Measurements from ENCODE around the gene MGMT.

DNA sequence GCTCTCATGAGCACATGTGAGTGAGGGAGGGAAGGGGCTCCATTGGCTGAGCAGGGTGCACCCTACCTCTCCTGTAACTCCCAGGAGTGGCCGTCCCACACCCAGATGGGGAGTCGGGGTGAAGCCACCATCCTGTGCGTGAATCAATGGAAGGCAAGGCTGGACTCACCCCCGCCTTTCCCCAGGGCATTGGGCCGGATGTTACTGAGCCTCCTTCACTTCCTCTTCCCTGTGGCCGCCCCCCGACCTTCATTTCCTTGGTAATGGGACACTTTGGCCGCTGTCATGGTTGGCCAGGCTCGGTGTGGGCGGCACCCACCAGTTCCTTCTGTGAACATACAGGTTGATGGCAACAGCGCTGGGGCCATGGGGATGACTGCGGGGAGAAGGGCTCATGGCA is 209.0 kb downstream of the MGMT start:
- TF ChIP-seq, protein P1, sequence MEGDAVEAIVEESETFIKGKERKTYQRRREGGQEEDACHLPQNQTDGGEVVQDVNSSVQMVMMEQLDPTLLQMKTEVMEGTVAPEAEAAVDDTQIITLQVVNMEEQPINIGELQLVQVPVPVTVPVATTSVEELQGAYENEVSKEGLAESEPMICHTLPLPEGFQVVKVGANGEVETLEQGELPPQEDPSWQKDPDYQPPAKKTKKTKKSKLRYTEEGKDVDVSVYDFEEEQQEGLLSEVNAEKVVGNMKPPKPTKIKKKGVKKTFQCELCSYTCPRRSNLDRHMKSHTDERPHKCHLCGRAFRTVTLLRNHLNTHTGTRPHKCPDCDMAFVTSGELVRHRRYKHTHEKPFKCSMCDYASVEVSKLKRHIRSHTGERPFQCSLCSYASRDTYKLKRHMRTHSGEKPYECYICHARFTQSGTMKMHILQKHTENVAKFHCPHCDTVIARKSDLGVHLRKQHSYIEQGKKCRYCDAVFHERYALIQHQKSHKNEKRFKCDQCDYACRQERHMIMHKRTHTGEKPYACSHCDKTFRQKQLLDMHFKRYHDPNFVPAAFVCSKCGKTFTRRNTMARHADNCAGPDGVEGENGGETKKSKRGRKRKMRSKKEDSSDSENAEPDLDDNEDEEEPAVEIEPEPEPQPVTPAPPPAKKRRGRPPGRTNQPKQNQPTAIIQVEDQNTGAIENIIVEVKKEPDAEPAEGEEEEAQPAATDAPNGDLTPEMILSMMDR (IDR thresholded peaks at IDR 0.05) = no peak
- TF ChIP-seq POLR2AphosphoS5 (IDR thresholded peaks at IDR 0.05) = no peak
